Activated CD4-positive, CD25-positive, alpha-beta regulatory T cell treated with anti-CD3 and anti-CD28 coated beads, Interleukin-2, amount 50 U/mL, for 24 hours (primary cell): ENCODE measurements around the gene CCSER1.

ENCODE experiments used
- ATAC-seq, 2 donors: fragments of 150-1000 bp; cut with Tn5 transposase; one replicate each; pipeline ENCODE4 v1.10.0; 2021; ENCODE audit warnings: mild to moderate bottlenecking in 1 of 2, moderate library complexity in 1 of 2

The CCSER1 gene

GRCh38 chr4:91630054-91630453 lies 1502.9 kb downstream of the CCSER1 start:
- ATAC-seq: no peak

- ATAC-seq: no peak
Observed at GRCh38 chr4:91630764-91631163, 1503.6 kb downstream of the CCSER1 start.

GRCh38 chr4:91631335-91631734 lies 1504.1 kb downstream of the CCSER1 start:
- ATAC-seq: no peak

- ATAC-seq: no peak
Observed at GRCh38 chr4:91636083-91636482, 1508.9 kb downstream of the CCSER1 start.
